Measurements from ENCODE around the gene LCLAT1. TPM values are rescaled to one million over a fixed set of nuclear protein-coding genes. Genes with fewer than 3 reads are reported as not detected.
A peak's percentile ranks its signal among the peaks of the same experiment; 100 is the strongest.

Gene LCLAT1
- polyA plus RNA-seq, 1 experiment: 25.2 TPM

DNA sequence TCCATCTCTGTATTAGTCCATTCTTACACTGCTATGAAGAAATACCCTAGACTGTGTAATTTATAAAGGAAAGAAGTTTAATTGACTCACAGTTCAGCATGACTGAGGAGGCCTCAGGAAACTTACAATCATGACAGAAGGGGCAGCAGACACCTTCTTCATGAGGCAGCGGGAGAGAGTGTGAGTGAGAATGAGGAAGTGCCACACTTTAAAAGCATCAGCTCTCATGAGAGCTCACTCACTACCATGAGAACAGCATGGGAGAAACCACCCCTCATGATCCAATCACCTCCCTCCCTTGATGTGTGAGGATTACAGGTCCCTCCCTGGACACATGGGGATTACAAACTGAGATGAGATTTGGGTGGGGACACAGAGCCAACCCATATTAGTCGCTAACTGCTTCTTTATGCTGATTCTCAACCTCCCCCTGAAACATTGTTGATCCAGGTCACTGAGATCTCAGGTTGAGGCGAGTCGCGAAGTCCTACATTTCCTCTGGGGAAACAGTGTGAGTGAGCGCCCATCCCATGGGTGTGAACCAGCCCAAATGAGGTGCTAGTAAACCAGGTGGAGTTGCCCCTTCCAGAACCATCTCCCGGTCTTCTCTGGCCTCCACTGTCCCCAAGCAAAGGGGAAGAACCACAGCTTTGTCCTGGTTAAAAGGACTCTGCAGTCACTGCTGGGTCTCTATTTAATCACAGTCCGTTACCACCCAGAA, 236.3 kb downstream of the LCLAT1 start:
- H3K9me3 ChIP-seq (ENCODE audit: control insufficient read depth, insufficient read depth, low read length): no peaks in the 10 kb centered on the region; the same call in 1 of the 2 replicates
- no peak overlapping the region for H3K4me3 ChIP-seq (ENCODE audit: low read depth, low read length)
- no peaks in the 10 kb centered on the region for H3K27me3 ChIP-seq (ENCODE audit: control insufficient read depth, insufficient read depth, low read length)
- TF ChIP-seq, protein P1, sequence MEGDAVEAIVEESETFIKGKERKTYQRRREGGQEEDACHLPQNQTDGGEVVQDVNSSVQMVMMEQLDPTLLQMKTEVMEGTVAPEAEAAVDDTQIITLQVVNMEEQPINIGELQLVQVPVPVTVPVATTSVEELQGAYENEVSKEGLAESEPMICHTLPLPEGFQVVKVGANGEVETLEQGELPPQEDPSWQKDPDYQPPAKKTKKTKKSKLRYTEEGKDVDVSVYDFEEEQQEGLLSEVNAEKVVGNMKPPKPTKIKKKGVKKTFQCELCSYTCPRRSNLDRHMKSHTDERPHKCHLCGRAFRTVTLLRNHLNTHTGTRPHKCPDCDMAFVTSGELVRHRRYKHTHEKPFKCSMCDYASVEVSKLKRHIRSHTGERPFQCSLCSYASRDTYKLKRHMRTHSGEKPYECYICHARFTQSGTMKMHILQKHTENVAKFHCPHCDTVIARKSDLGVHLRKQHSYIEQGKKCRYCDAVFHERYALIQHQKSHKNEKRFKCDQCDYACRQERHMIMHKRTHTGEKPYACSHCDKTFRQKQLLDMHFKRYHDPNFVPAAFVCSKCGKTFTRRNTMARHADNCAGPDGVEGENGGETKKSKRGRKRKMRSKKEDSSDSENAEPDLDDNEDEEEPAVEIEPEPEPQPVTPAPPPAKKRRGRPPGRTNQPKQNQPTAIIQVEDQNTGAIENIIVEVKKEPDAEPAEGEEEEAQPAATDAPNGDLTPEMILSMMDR (IDR thresholded peaks at IDR 0.05; ENCODE audit: low read depth, low read length): no peak
- ChIA-PET CTCF (interaction anchor here (1.3 to 2.0 kb wide), 2 partner anchors 28 to 519 kb away, joined by 3 to 4 read pairs; no protein-coding TSS in a partner anchor), POLR2A (no interaction called here)
- no peak overlapping the region for H3K27ac ChIP-seq (ENCODE audit: low read depth, low read length)
- DNase-seq (ENCODE audit: low read depth, low spot score): no peak

DNA sequence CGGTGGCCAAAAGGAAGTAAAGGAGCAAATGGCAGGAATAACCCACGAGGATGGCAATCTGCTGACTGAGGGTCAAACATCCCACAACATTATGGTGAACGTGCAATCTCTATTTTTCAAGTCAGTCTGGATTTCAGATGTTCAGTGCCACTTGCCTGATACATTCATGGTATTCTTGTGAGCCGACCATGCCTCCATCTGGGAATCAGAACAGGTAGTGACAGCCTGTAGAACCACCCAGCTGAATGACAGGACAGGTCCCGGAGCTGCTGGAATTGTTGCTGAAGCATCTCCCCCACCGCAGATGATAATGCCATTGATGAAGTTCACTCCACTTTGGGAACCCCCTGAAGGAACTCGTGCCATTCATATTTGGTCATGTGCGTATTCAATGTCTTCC, 237.0 kb downstream of the LCLAT1 start:
- H3K4me3 ChIP-seq (ENCODE audit: low read depth, low read length): no peak overlapping the region
- no peaks in the 10 kb centered on the region for H3K27me3 ChIP-seq (ENCODE audit: control insufficient read depth, insufficient read depth, low read length)
- TF ChIP-seq, protein P1 (IDR thresholded peaks at IDR 0.05; ENCODE audit: low read depth, low read length): no peak
- POLR2A ChIA-PET: no interaction called here
- no peaks in the 10 kb centered on the region; the same call in 1 of the 2 replicates for H3K9me3 ChIP-seq (ENCODE audit: control insufficient read depth, insufficient read depth, low read length)
- H3K27ac ChIP-seq (ENCODE audit: low read depth, low read length): no peak overlapping the region
- CTCF ChIA-PET: interaction anchor here (2.0 kb wide), 1 partner anchor 519 kb away, joined by 4 read pairs; no protein-coding TSS in a partner anchor
- no peak for DNase-seq (ENCODE audit: low read depth, low spot score)

DNA sequence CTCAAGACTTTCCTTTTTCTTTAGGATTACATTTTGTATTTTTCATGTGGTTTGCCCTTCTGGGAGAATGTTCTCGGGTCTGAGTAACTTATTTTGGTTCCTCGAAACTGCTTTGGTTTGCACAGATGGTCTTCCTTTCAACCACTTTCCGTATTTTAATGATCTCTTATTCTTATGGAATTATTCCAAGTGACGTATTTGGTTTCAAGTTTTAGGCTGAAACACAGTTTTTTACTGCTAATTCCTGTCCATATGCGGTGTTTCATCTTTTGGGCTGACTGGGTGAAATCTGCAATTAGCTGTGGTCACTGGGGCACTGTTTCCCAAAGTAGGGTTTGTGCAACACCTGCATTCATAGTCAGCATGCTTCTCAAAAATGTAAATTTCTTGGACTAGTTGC, 237.5 kb downstream of the LCLAT1 start:
- Histone ChIP-seq H3K4me3 (ENCODE audit: low read depth, low read length) (no peak overlapping the region), H3K27me3 (ENCODE audit: control insufficient read depth, insufficient read depth, low read length) (no peaks in the 10 kb centered on the region), H3K9me3 (ENCODE audit: control insufficient read depth, insufficient read depth, low read length) (no peaks in the 10 kb centered on the region; the same call in 1 of the 2 replicates), H3K27ac (ENCODE audit: low read depth, low read length) (no peak overlapping the region)
- TF ChIP-seq, protein P1 (IDR thresholded peaks at IDR 0.05; ENCODE audit: low read depth, low read length): no peak
- POLR2A ChIA-PET: no interaction called here
- CTCF ChIA-PET: no interaction called here
- no peak for DNase-seq (ENCODE audit: low read depth, low spot score)

- TF ChIP-seq, protein P1 (IDR thresholded peaks at IDR 0.05; ENCODE audit: low read depth, low read length): no peak
- POLR2A ChIA-PET: no interaction called here
- no peak overlapping the region for H3K4me3 ChIP-seq (ENCODE audit: low read depth, low read length)
- no peak for DNase-seq (ENCODE audit: low read depth, low spot score)
- CTCF ChIA-PET: no interaction called here
- no peaks in the 10 kb centered on the region for H3K27me3 ChIP-seq (ENCODE audit: control insufficient read depth, insufficient read depth, low read length)
- H3K9me3 ChIP-seq (ENCODE audit: control insufficient read depth, insufficient read depth, low read length): no peaks in the 10 kb centered on the region; the same call in 1 of the 2 replicates
- H3K27ac ChIP-seq (ENCODE audit: low read depth, low read length): no peak overlapping the region
These were observed 237.9 kb downstream of the LCLAT1 start for GRCh38 chr2:30684996-30685395.

- CTCF ChIA-PET: interaction anchor here (1.0 to 1.6 kb wide), 4 partner anchors 25 to 521 kb away, joined by 3 to 9 read pairs (median 5); no protein-coding TSS in a partner anchor
- Histone ChIP-seq H3K4me3 (ENCODE audit: low read depth, low read length) (no peak overlapping the region), H3K27me3 (ENCODE audit: control insufficient read depth, insufficient read depth, low read length) (no peaks in the 10 kb centered on the region), H3K27ac (ENCODE audit: low read depth, low read length) (no peak overlapping the region), H3K9me3 (ENCODE audit: control insufficient read depth, insufficient read depth, low read length) (no peaks in the 10 kb centered on the region; the same call in 1 of the 2 replicates)
- no peak for DNase-seq (ENCODE audit: low read depth, low spot score)
- POLR2A ChIA-PET: interaction anchor here (0.6 kb wide), 1 partner anchor 116 kb away, joined by 6 read pairs; no protein-coding TSS in a partner anchor
- TF ChIP-seq, protein P1 (IDR thresholded peaks at IDR 0.05; ENCODE audit: low read depth, low read length): peak; percentile 23; the same call in 1 of the 2 replicates
These were observed 239.0 kb downstream of the LCLAT1 start for GRCh38 chr2:30686000-30686399.
